Measurements from ENCODE around the gene IL1RAPL1.

IL1RAPL1 gene

GRCh38 chrX:28802625-28803024, 215.4 kb downstream of the IL1RAPL1 start:
- DNase-seq, result no peak

- DNase-seq, result no peak
These were observed 248.7 kb downstream of the IL1RAPL1 start for GRCh38 chrX:28835991-28836390.

GRCh38 chrX:28843817-28844216, 256.6 kb downstream of the IL1RAPL1 start:
- DNase-seq, result no peak

- DNase-seq, result no peak
These were observed 260.2 kb downstream of the IL1RAPL1 start for GRCh38 chrX:28847423-28847822.

GRCh38 chrX:28848707-28849106, 261.5 kb downstream of the IL1RAPL1 start:
- DNase-seq, result no peak

- no peak for DNase-seq
These were observed 263.7 kb downstream of the IL1RAPL1 start for GRCh38 chrX:28850955-28851354.

GRCh38 chrX:28851871-28852270, 264.6 kb downstream of the IL1RAPL1 start:
- no peak for DNase-seq

- DNase-seq, result no peak
These were observed 267.4 kb downstream of the IL1RAPL1 start for GRCh38 chrX:28854637-28855036.

GRCh38 chrX:28876408-28876807, 289.2 kb downstream of the IL1RAPL1 start:
- no peak for DNase-seq

GRCh38 chrX:28876901-28877300, 289.7 kb downstream of the IL1RAPL1 start:
- no peak for DNase-seq

- no peak for DNase-seq
These were observed 292.9 kb downstream of the IL1RAPL1 start for GRCh38 chrX:28880136-28880535.

- no peak for DNase-seq
These were observed 297.6 kb downstream of the IL1RAPL1 start for GRCh38 chrX:28884823-28885222.

GRCh38 chrX:28888416-28888815, 301.2 kb downstream of the IL1RAPL1 start:
- DNase-seq, result no peak

- no peak for DNase-seq
These were observed 302.4 kb downstream of the IL1RAPL1 start for GRCh38 chrX:28889591-28890090.

GRCh38 chrX:28901637-28902036, 314.4 kb downstream of the IL1RAPL1 start:
- no peak for DNase-seq

GRCh38 chrX:28910487-28910886, 323.2 kb downstream of the IL1RAPL1 start:
- no peak for DNase-seq

- DNase-seq, result no peak
These were observed 333.1 kb downstream of the IL1RAPL1 start for GRCh38 chrX:28920153-28920943.

GRCh38 chrX:28922106-28922505, 334.9 kb downstream of the IL1RAPL1 start:
- no peak for DNase-seq

GRCh38 chrX:28946846-28947245, 359.6 kb downstream of the IL1RAPL1 start:
- no peak for DNase-seq

GRCh38 chrX:28960063-28960462, 372.8 kb downstream of the IL1RAPL1 start:
- DNase-seq, result no peak

- no peak for DNase-seq
These were observed 379.1 kb downstream of the IL1RAPL1 start for GRCh38 chrX:28966331-28966730.

- DNase-seq, result no peak
These were observed 381.9 kb downstream of the IL1RAPL1 start for GRCh38 chrX:28969126-28969525.

GRCh38 chrX:28979877-28980276, 392.6 kb downstream of the IL1RAPL1 start:
- DNase-seq, result no peak

- no peak for DNase-seq
These were observed 394.7 kb downstream of the IL1RAPL1 start for GRCh38 chrX:28981952-28982351.

GRCh38 chrX:28988246-28988645, 401.0 kb downstream of the IL1RAPL1 start:
- no peak for DNase-seq

Data from left hindlimb (tissue), 1 donor.